ENCODE measurements around the gene TMPRSS11A.

Gene TMPRSS11A

GRCh38 chr4:67963356-67963755 is at the start of gene TMPRSS11A:
Gene TMPRSS11A (minus strand): TSS chr4:67963493. CDS start chr4:67963393, 100 bp downstream.
- Histone ChIP-seq H3K9ac (ENCODE audit: low read length) (no peak within 1 kb of the TSS), H3K4me3 (ENCODE audit: low read depth, low read length) (no peak within 1 kb of the TSS), H3K27ac (ENCODE audit: low read depth, low read length) (no peak within 1 kb of the TSS), H3K4me1 (ENCODE audit: control insufficient read depth, insufficient read depth, low read length) (no peaks in the 10 kb centered on the region), H3K36me3 (ENCODE audit: control insufficient read depth, insufficient read depth, low read length) (no peaks in the 10 kb centered on the region), H3K27me3 (ENCODE audit: control insufficient read depth, insufficient read depth, low read length) (no peaks in the 10 kb centered on the region), H3K9me3 (ENCODE audit: control insufficient read depth, insufficient read depth, low read depth, low read length) (0 out of 2 replicates have a peak, but pooled peaks cover 7% of the 10 kb centered on the region)

GRCh38 chr4:68011684-68012083 is 48.4 kb upstream of the TMPRSS11A start:
- H3K9ac ChIP-seq (ENCODE audit: low read length): no peak overlapping the region
- H3K4me1 ChIP-seq (ENCODE audit: control insufficient read depth, insufficient read depth, low read length): no peaks in the 10 kb centered on the region
- no peak overlapping the region for H3K4me3 ChIP-seq (ENCODE audit: low read depth, low read length)
- H3K27me3 ChIP-seq (ENCODE audit: control insufficient read depth, insufficient read depth, low read length): no peaks in the 10 kb centered on the region
- peaks cover 3% of the 10 kb centered on the region; the same call in 1 of the 2 replicates for H3K9me3 ChIP-seq (ENCODE audit: control insufficient read depth, insufficient read depth, low read depth, low read length)
- H3K36me3 ChIP-seq (ENCODE audit: control insufficient read depth, insufficient read depth, low read length): no peaks in the 10 kb centered on the region
- H3K27ac ChIP-seq (ENCODE audit: low read depth, low read length): no peak overlapping the region

GRCh38 chr4:68002906-68003305 is 39.6 kb upstream of the TMPRSS11A start:
- H3K9ac ChIP-seq (ENCODE audit: low read length): no peak overlapping the region
- no peak overlapping the region for H3K4me3 ChIP-seq (ENCODE audit: low read depth, low read length)
- peaks cover 5% of the 10 kb centered on the region; the same call in 1 of the 2 replicates for H3K9me3 ChIP-seq (ENCODE audit: control insufficient read depth, insufficient read depth, low read depth, low read length)
- H3K36me3 ChIP-seq (ENCODE audit: control insufficient read depth, insufficient read depth, low read length): no peaks in the 10 kb centered on the region
- no peak overlapping the region for H3K27ac ChIP-seq (ENCODE audit: low read depth, low read length)
- no peaks in the 10 kb centered on the region for H3K4me1 ChIP-seq (ENCODE audit: control insufficient read depth, insufficient read depth, low read length)
- no peaks in the 10 kb centered on the region for H3K27me3 ChIP-seq (ENCODE audit: control insufficient read depth, insufficient read depth, low read length)

- H3K4me1 ChIP-seq (ENCODE audit: control insufficient read depth, insufficient read depth, low read length): no peaks in the 10 kb centered on the region
- H3K36me3 ChIP-seq (ENCODE audit: control insufficient read depth, insufficient read depth, low read length): no peaks in the 10 kb centered on the region
- H3K9me3 ChIP-seq (ENCODE audit: control insufficient read depth, insufficient read depth, low read depth, low read length): no peaks in the 10 kb centered on the region
- no peak overlapping the region for H3K4me3 ChIP-seq (ENCODE audit: low read depth, low read length)
- H3K27me3 ChIP-seq (ENCODE audit: control insufficient read depth, insufficient read depth, low read length): no peaks in the 10 kb centered on the region
- H3K9ac ChIP-seq (ENCODE audit: low read length): no peak overlapping the region
- H3K27ac ChIP-seq (ENCODE audit: low read depth, low read length): no peak overlapping the region
Observed at GRCh38 chr4:67996127-67996526, 32.8 kb upstream of the TMPRSS11A start.

- H3K9me3 ChIP-seq (ENCODE audit: control insufficient read depth, insufficient read depth, low read depth, low read length): no peaks in the 10 kb centered on the region
- H3K36me3 ChIP-seq (ENCODE audit: control insufficient read depth, insufficient read depth, low read length): no peaks in the 10 kb centered on the region
- H3K27me3 ChIP-seq (ENCODE audit: control insufficient read depth, insufficient read depth, low read length): no peaks in the 10 kb centered on the region
- H3K27ac ChIP-seq (ENCODE audit: low read depth, low read length): no peak overlapping the region
- H3K4me1 ChIP-seq (ENCODE audit: control insufficient read depth, insufficient read depth, low read length): no peaks in the 10 kb centered on the region
- H3K4me3 ChIP-seq (ENCODE audit: low read depth, low read length): no peak overlapping the region
- no peak overlapping the region for H3K9ac ChIP-seq (ENCODE audit: low read length)
Observed at GRCh38 chr4:67988991-67989390, 25.7 kb upstream of the TMPRSS11A start.

- no peak overlapping the region for H3K9ac ChIP-seq (ENCODE audit: low read length)
- H3K4me3 ChIP-seq (ENCODE audit: low read depth, low read length): no peak overlapping the region
- no peaks in the 10 kb centered on the region for H3K9me3 ChIP-seq (ENCODE audit: control insufficient read depth, insufficient read depth, low read depth, low read length)
Observed at GRCh38 chr4:67983333-67983732, 20.0 kb upstream of the TMPRSS11A start.

GRCh38 chr4:67980512-67980911 is 17.2 kb upstream of the TMPRSS11A start:
- H3K4me3 ChIP-seq (ENCODE audit: low read depth, low read length): no peak overlapping the region
- no peak overlapping the region for H3K9ac ChIP-seq (ENCODE audit: low read length)
- no peaks in the 10 kb centered on the region for H3K36me3 ChIP-seq (ENCODE audit: control insufficient read depth, insufficient read depth, low read length)
- no peaks in the 10 kb centered on the region for H3K4me1 ChIP-seq (ENCODE audit: control insufficient read depth, insufficient read depth, low read length)
- H3K9me3 ChIP-seq (ENCODE audit: control insufficient read depth, insufficient read depth, low read depth, low read length): no peaks in the 10 kb centered on the region
- no peak overlapping the region for H3K27ac ChIP-seq (ENCODE audit: low read depth, low read length)
- H3K27me3 ChIP-seq (ENCODE audit: control insufficient read depth, insufficient read depth, low read length): no peaks in the 10 kb centered on the region

More at GRCh38 chr4:67983333-67983732, 20.0 kb upstream of the TMPRSS11A start:
- Histone ChIP-seq H3K4me1 (ENCODE audit: control insufficient read depth, insufficient read depth, low read length) (no peaks in the 10 kb centered on the region), H3K36me3 (ENCODE audit: control insufficient read depth, insufficient read depth, low read length) (no peaks in the 10 kb centered on the region), H3K27me3 (ENCODE audit: control insufficient read depth, insufficient read depth, low read length) (no peaks in the 10 kb centered on the region), H3K27ac (ENCODE audit: low read depth, low read length) (no peak overlapping the region)

GRCh38 chr4:67973608-67974007 is 10.3 kb upstream of the TMPRSS11A start:
- H3K9me3 ChIP-seq (ENCODE audit: control insufficient read depth, insufficient read depth, low read depth, low read length): peaks cover 12% of the 10 kb centered on the region
- H3K27ac ChIP-seq (ENCODE audit: low read depth, low read length): no peak overlapping the region
- H3K4me3 ChIP-seq (ENCODE audit: low read depth, low read length): no peak overlapping the region
- H3K4me1 ChIP-seq (ENCODE audit: control insufficient read depth, insufficient read depth, low read length): no peaks in the 10 kb centered on the region
- H3K36me3 ChIP-seq (ENCODE audit: control insufficient read depth, insufficient read depth, low read length): no peaks in the 10 kb centered on the region
- no peaks in the 10 kb centered on the region for H3K27me3 ChIP-seq (ENCODE audit: control insufficient read depth, insufficient read depth, low read length)
- no peak overlapping the region for H3K9ac ChIP-seq (ENCODE audit: low read length)

- Histone ChIP-seq H3K4me1 (ENCODE audit: control insufficient read depth, insufficient read depth, low read length) (no peaks in the 10 kb centered on the region), H3K27me3 (ENCODE audit: control insufficient read depth, insufficient read depth, low read length) (no peaks in the 10 kb centered on the region), H3K9ac (ENCODE audit: low read length) (no peak overlapping the region), H3K4me3 (ENCODE audit: low read depth, low read length) (no peak overlapping the region), H3K27ac (ENCODE audit: low read depth, low read length) (no peak overlapping the region), H3K9me3 (ENCODE audit: control insufficient read depth, insufficient read depth, low read depth, low read length) (peaks cover 25% of the 10 kb centered on the region; the same call in 1 of the 2 replicates), H3K36me3 (ENCODE audit: control insufficient read depth, insufficient read depth, low read length) (no peaks in the 10 kb centered on the region)
Observed at GRCh38 chr4:67954890-67955289, 8.4 kb downstream of the TMPRSS11A start.

- Histone ChIP-seq H3K9me3 (ENCODE audit: control insufficient read depth, insufficient read depth, low read depth, low read length) (no peaks in the 10 kb centered on the region), H3K4me3 (ENCODE audit: low read depth, low read length) (no peak overlapping the region), H3K36me3 (ENCODE audit: control insufficient read depth, insufficient read depth, low read length) (no peaks in the 10 kb centered on the region), H3K27me3 (ENCODE audit: control insufficient read depth, insufficient read depth, low read length) (no peaks in the 10 kb centered on the region), H3K9ac (ENCODE audit: low read length) (no peak overlapping the region), H3K4me1 (ENCODE audit: control insufficient read depth, insufficient read depth, low read length) (no peaks in the 10 kb centered on the region), H3K27ac (ENCODE audit: low read depth, low read length) (no peak overlapping the region)
Observed at GRCh38 chr4:67941074-67941473, 22.2 kb downstream of the TMPRSS11A start.

- H3K4me1 ChIP-seq (ENCODE audit: control insufficient read depth, insufficient read depth, low read length): no peaks in the 10 kb centered on the region
- no peaks in the 10 kb centered on the region for H3K36me3 ChIP-seq (ENCODE audit: control insufficient read depth, insufficient read depth, low read length)
- H3K27ac ChIP-seq (ENCODE audit: low read depth, low read length): no peak overlapping the region
- no peak overlapping the region for H3K4me3 ChIP-seq (ENCODE audit: low read depth, low read length)
- H3K9ac ChIP-seq (ENCODE audit: low read length): no peak overlapping the region
- H3K27me3 ChIP-seq (ENCODE audit: control insufficient read depth, insufficient read depth, low read length): no peaks in the 10 kb centered on the region
- H3K9me3 ChIP-seq (ENCODE audit: control insufficient read depth, insufficient read depth, low read depth, low read length): no peaks in the 10 kb centered on the region
Observed at GRCh38 chr4:67940506-67940905, 22.8 kb downstream of the TMPRSS11A start.

GRCh38 chr4:67939195-67939594 is 24.1 kb downstream of the TMPRSS11A start:
- no peak overlapping the region for H3K4me3 ChIP-seq (ENCODE audit: low read depth, low read length)

More at GRCh38 chr4:67939195-67939594, 24.1 kb downstream of the TMPRSS11A start:
- no peaks in the 10 kb centered on the region for H3K27me3 ChIP-seq (ENCODE audit: control insufficient read depth, insufficient read depth, low read length)
- no peaks in the 10 kb centered on the region for H3K9me3 ChIP-seq (ENCODE audit: control insufficient read depth, insufficient read depth, low read depth, low read length)
- no peak overlapping the region for H3K9ac ChIP-seq (ENCODE audit: low read length)
- no peak overlapping the region for H3K27ac ChIP-seq (ENCODE audit: low read depth, low read length)
- 0 out of 2 replicates have a peak, but pooled peaks cover 6% of the 10 kb centered on the region for H3K4me1 ChIP-seq (ENCODE audit: control insufficient read depth, insufficient read depth, low read length)
- H3K36me3 ChIP-seq (ENCODE audit: control insufficient read depth, insufficient read depth, low read length): no peaks in the 10 kb centered on the region
